Neural cell (in vitro differentiated cells): ENCODE measurements around the gene CD151.

Experiments
- EP300 ChIP-seq: fragments of 450-650 bp; conservative IDR thresholded peaks from 2 replicates; pipeline ENCODE4 v1.6.1; 2014; ENCODE audit warnings: antibody characterized with exemption, mild to moderate bottlenecking, moderate library complexity; ENCODE audit not compliant: poor library complexity, severe bottlenecking
- EZH2 ChIP-seq: fragments of 200-600, 300-800 bp; shearing (Covaris generic), sonication (generic); IDR thresholded peaks from 2 replicates; pipeline ENCODE4 v1.6.1; 2014; ENCODE audit warnings: antibody characterized with exemption, low read length, borderline replicate concordance, mild to moderate bottlenecking; ENCODE audit not compliant: insufficient read depth, poor library complexity, severe bottlenecking
- MXI1 ChIP-seq: fragments of 450-650 bp; conservative IDR thresholded peaks from 2 replicates; pipeline ENCODE4 v1.6.1; 2014; ENCODE audit warnings: antibody characterized with exemption, mild to moderate bottlenecking; ENCODE audit not compliant: poor library complexity, severe bottlenecking
- POLR2AphosphoS5 ChIP-seq: IDR thresholded peaks from 2 replicates; pipeline ENCODE4 v1.6.1; 2012
- TAF1 ChIP-seq: IDR thresholded peaks from 2 replicates; pipeline ENCODE4 v1.6.1; 2012; ENCODE audit warnings: low read depth
- TF ChIP-seq, protein P1 (sequence below): IDR thresholded peaks from 2 replicates; pipeline ENCODE4 v1.6.1; 2012; ENCODE audit warnings: borderline replicate concordance
- TF ChIP-seq, protein P2 (sequence below): fragments of 450-650 bp; IDR thresholded peaks from 2 replicates; pipeline ENCODE4 v1.5.1; 2014; ENCODE audit warnings: antibody characterized with exemption, mild to moderate bottlenecking, moderate library complexity; ENCODE audit not compliant: poor library complexity, severe bottlenecking

- no peak for TF ChIP-seq TAF1
- TF ChIP-seq, protein P1, sequence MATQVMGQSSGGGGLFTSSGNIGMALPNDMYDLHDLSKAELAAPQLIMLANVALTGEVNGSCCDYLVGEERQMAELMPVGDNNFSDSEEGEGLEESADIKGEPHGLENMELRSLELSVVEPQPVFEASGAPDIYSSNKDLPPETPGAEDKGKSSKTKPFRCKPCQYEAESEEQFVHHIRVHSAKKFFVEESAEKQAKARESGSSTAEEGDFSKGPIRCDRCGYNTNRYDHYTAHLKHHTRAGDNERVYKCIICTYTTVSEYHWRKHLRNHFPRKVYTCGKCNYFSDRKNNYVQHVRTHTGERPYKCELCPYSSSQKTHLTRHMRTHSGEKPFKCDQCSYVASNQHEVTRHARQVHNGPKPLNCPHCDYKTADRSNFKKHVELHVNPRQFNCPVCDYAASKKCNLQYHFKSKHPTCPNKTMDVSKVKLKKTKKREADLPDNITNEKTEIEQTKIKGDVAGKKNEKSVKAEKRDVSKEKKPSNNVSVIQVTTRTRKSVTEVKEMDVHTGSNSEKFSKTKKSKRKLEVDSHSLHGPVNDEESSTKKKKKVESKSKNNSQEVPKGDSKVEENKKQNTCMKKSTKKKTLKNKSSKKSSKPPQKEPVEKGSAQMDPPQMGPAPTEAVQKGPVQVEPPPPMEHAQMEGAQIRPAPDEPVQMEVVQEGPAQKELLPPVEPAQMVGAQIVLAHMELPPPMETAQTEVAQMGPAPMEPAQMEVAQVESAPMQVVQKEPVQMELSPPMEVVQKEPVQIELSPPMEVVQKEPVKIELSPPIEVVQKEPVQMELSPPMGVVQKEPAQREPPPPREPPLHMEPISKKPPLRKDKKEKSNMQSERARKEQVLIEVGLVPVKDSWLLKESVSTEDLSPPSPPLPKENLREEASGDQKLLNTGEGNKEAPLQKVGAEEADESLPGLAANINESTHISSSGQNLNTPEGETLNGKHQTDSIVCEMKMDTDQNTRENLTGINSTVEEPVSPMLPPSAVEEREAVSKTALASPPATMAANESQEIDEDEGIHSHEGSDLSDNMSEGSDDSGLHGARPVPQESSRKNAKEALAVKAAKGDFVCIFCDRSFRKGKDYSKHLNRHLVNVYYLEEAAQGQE = no peak
- TF ChIP-seq, protein P2, sequence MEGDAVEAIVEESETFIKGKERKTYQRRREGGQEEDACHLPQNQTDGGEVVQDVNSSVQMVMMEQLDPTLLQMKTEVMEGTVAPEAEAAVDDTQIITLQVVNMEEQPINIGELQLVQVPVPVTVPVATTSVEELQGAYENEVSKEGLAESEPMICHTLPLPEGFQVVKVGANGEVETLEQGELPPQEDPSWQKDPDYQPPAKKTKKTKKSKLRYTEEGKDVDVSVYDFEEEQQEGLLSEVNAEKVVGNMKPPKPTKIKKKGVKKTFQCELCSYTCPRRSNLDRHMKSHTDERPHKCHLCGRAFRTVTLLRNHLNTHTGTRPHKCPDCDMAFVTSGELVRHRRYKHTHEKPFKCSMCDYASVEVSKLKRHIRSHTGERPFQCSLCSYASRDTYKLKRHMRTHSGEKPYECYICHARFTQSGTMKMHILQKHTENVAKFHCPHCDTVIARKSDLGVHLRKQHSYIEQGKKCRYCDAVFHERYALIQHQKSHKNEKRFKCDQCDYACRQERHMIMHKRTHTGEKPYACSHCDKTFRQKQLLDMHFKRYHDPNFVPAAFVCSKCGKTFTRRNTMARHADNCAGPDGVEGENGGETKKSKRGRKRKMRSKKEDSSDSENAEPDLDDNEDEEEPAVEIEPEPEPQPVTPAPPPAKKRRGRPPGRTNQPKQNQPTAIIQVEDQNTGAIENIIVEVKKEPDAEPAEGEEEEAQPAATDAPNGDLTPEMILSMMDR = no peak
- no peak for TF ChIP-seq EZH2
- TF ChIP-seq MXI1 = no peak
- no peak for TF ChIP-seq EP300
- no peak for TF ChIP-seq POLR2AphosphoS5
Observed at GRCh38 chr11:800473-800872, 32.3 kb upstream of the CD151 start.
